HEK293 (cell line): Measurements from ENCODE around the gene FBXL13.
"Not testable (repeated sequence)": the region's sequence is repeated elsewhere in the genome, so short reads cannot be mapped to it uniquely, and the experiment has no call there.

Source experiments
- CTCF ChIA-PET: fragments of 350-600 bp; formaldehyde crosslinking; extraction: SDS; loops from one replicate; lab custom pipeline; 2021; ENCODE audit warnings: antibody characterized with exemption; lab: Yijun Ruan, JAX
- POLR2A ChIA-PET: fragments of 300-600 bp; formaldehyde crosslinking; extraction: SDS; loops from one replicate; lab custom pipeline; 2020; ENCODE audit warnings: antibody characterized with exemption, inconsistent platforms; lab: Yijun Ruan, JAX
- H3K27ac ChIP-seq: fragments of 200-500 bp; sonication (Bioruptor generic); 2 replicates; pipeline ENCODE4 v1.5.1; 2014; ENCODE audit warnings: low read depth, low read length, control low read depth, inconsistent platforms; ENCODE audit errors: extremely low read depth
- H3K36me3 ChIP-seq, 2 experiments: fragments of 200-500 bp in 1 of 2; sonication (Bioruptor generic) in 1 of 2; 1 replicate in 1 of 2; 2 replicates in 1 of 2; pipeline ENCODE4 v1.5.1; 2014 to 2017; ENCODE audit warnings: inconsistent platforms in 2 of 2, low read length in 2 of 2; ENCODE audit not compliant: control insufficient read depth in 2 of 2, insufficient read depth in 1 of 2
- H3K4me1 ChIP-seq: fragments of 200-500 bp; sonication (Bioruptor generic); 2 replicates; pipeline ENCODE4 v1.5.1; 2014; ENCODE audit warnings: mild to moderate bottlenecking, low read length, inconsistent platforms; ENCODE audit not compliant: control insufficient read depth, insufficient read depth
- H3K4me3 ChIP-seq: 2 replicates; pipeline ENCODE4 v1.5.1; 2011; ENCODE audit warnings: low read depth, mild to moderate bottlenecking, control low read depth, low read length, moderate library complexity
- H3K9me3 ChIP-seq: fragments of 200-500 bp; sonication (Bioruptor generic); 2 replicates; pipeline ENCODE4 v1.5.1; 2014; ENCODE audit warnings: low read depth, low read length, inconsistent platforms; ENCODE audit not compliant: control insufficient read depth, insufficient read depth
- GLIS1 ChIP-seq: fragments of 450-650 bp; formaldehyde crosslinking; IDR thresholded peaks from 2 replicates; pipeline ENCODE4 v1.5.1; 2016; ENCODE audit warnings: missing biosample characterization, missing genetic modification characterization
- SALL2 ChIP-seq: fragments of 450-650 bp; formaldehyde crosslinking; IDR thresholded peaks from 2 replicates; pipeline ENCODE4 v1.5.0; 2017; ENCODE audit warnings: missing biosample characterization, mild to moderate bottlenecking, missing genetic modification characterization, borderline replicate concordance
- TCF7L2 ChIP-seq: IDR thresholded peaks from 2 replicates; pipeline ENCODE4 v1.6.1; 2011; ENCODE audit warnings: low read depth, mild to moderate bottlenecking, inconsistent platforms, low read length, moderate library complexity, borderline replicate concordance
- TRIM28 ChIP-seq: IDR thresholded peaks from 2 replicates; pipeline ENCODE4 v1.6.1; 2011; ENCODE audit warnings: low read length, control low read depth, borderline replicate concordance
- ZNF266 ChIP-seq: fragments of 450-650 bp; formaldehyde crosslinking; IDR thresholded peaks from 2 replicates; pipeline ENCODE4 v1.5.1; 2016; ENCODE audit warnings: missing biosample characterization, missing genetic modification characterization, low read depth
- ZNF335 ChIP-seq: fragments of 450-650 bp; formaldehyde crosslinking; conservative IDR thresholded peaks from 2 replicates; pipeline ENCODE4 v1.5.1; 2016; ENCODE audit warnings: missing biosample characterization, missing genetic modification characterization
- ZNF423 ChIP-seq: fragments of 450-650 bp; formaldehyde crosslinking; IDR thresholded peaks from 2 replicates; pipeline ENCODE4 v1.5.1; 2016; ENCODE audit warnings: missing biosample characterization, missing genetic modification characterization
- ZNF510 ChIP-seq: fragments of 450-650 bp; formaldehyde crosslinking; IDR thresholded peaks from 2 replicates; pipeline ENCODE4 v1.5.1; 2018; ENCODE audit warnings: mild to moderate bottlenecking, missing genetic modification characterization, missing biosample characterization; ENCODE audit not compliant: insufficient replicate concordance
- ZNF521 ChIP-seq: fragments of 450-650 bp; formaldehyde crosslinking; IDR thresholded peaks from 2 replicates; pipeline ENCODE4 v1.5.1; 2017; ENCODE audit warnings: missing biosample characterization, mild to moderate bottlenecking, missing genetic modification characterization
- ZNF560 ChIP-seq: fragments of 450-650 bp; formaldehyde crosslinking; IDR thresholded peaks from 2 replicates; pipeline ENCODE4 v1.5.1; 2017; ENCODE audit warnings: missing biosample characterization, missing genetic modification characterization, borderline replicate concordance
- ZNF626 ChIP-seq: fragments of 450-650 bp; sonication (Bioruptor Pico); formaldehyde crosslinking; IDR thresholded peaks from 2 replicates; pipeline ENCODE4 v1.5.1; 2018; ENCODE audit warnings: missing biosample characterization, missing genetic modification characterization, inconsistent platforms
- ZNF629 ChIP-seq: fragments of 450-650 bp; formaldehyde crosslinking; IDR thresholded peaks from 2 replicates; pipeline ENCODE4 v1.5.1; 2017; ENCODE audit warnings: missing biosample characterization, missing genetic modification characterization
- ZNF76 ChIP-seq: fragments of 450-650 bp; formaldehyde crosslinking; IDR thresholded peaks from 2 replicates; pipeline ENCODE4; 2016; ENCODE audit warnings: low read depth, missing biosample characterization, missing genetic modification characterization, borderline replicate concordance
- TF ChIP-seq, protein P1 (sequence below): fragments of 450-650 bp; formaldehyde crosslinking; IDR thresholded peaks from 2 replicates; pipeline ENCODE4 v1.5.1; 2017; ENCODE audit warnings: missing biosample characterization, missing genetic modification characterization
- TF ChIP-seq, protein P2 (sequence below): fragments of 450-650 bp; formaldehyde crosslinking; IDR thresholded peaks from 2 replicates; pipeline ENCODE4 v1.5.1; 2016; ENCODE audit warnings: missing biosample characterization, missing genetic modification characterization
- TF ChIP-seq, protein P3 (sequence below): sonication (generic); formaldehyde crosslinking; IDR thresholded peaks from 2 replicates; pipeline ENCODE4 v1.8.1; 2022; ENCODE audit warnings: mild to moderate bottlenecking, moderate library complexity, missing genetic modification reagents
- TF ChIP-seq, protein P4 (sequence below): fragments of 450-650 bp; formaldehyde crosslinking; IDR thresholded peaks from 2 replicates; pipeline ENCODE4 v1.5.1; 2016; ENCODE audit warnings: missing biosample characterization, missing genetic modification characterization
- TF ChIP-seq, protein P5 (sequence below): fragments of 450-650 bp; formaldehyde crosslinking; IDR thresholded peaks from 2 replicates; pipeline ENCODE4 v1.5.0; 2017; ENCODE audit warnings: missing biosample characterization, missing genetic modification characterization, borderline replicate concordance

FBXL13 gene

DNA sequence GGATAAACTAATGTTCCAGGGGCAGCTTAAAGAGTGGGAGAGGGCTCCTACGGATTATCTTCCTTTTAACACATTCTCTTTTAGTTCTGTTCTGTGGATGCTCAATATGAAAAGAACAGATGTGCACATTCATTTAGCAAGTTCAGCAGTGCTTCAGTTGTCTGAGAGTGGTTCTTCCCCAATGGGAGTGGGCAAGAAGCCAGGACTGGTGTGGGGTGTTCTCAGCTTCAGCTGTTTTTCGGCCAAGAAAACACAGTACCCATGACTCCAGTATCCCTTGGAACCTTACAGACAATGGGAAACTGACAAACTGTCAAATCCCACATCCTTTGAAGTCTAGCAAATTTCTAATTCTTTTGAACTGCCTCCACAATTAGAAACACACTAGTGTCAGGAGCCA is 233.3 kb downstream of the FBXL13 start:
- ChIA-PET CTCF (no interaction called here), POLR2A (no interaction called here)
- no peaks in the 10 kb centered on the region for H3K9me3 ChIP-seq
- no peak overlapping the region for H3K27ac ChIP-seq
- H3K4me1 ChIP-seq: 0 out of 2 replicates have a peak, but pooled peaks cover 3% of the 10 kb centered on the region
- H3K4me3 ChIP-seq: no peak overlapping the region
- no peaks in the 10 kb centered on the region for H3K36me3 ChIP-seq
- TF ChIP-seq ZNF423 (tag by site-specific recombination): no peak
- TF ChIP-seq ZNF266 (tag by site-specific recombination): no peak
- no peak for TF ChIP-seq ZNF335
- TF ChIP-seq ZNF521 (tag by site-specific recombination): no peak
- TF ChIP-seq, protein P1, sequence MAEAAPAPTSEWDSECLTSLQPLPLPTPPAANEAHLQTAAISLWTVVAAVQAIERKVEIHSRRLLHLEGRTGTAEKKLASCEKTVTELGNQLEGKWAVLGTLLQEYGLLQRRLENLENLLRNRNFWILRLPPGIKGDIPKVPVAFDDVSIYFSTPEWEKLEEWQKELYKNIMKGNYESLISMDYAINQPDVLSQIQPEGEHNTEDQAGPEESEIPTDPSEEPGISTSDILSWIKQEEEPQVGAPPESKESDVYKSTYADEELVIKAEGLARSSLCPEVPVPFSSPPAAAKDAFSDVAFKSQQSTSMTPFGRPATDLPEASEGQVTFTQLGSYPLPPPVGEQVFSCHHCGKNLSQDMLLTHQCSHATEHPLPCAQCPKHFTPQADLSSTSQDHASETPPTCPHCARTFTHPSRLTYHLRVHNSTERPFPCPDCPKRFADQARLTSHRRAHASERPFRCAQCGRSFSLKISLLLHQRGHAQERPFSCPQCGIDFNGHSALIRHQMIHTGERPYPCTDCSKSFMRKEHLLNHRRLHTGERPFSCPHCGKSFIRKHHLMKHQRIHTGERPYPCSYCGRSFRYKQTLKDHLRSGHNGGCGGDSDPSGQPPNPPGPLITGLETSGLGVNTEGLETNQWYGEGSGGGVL: no peak
- TF ChIP-seq, all 188 proteins: peak for 0

DNA sequence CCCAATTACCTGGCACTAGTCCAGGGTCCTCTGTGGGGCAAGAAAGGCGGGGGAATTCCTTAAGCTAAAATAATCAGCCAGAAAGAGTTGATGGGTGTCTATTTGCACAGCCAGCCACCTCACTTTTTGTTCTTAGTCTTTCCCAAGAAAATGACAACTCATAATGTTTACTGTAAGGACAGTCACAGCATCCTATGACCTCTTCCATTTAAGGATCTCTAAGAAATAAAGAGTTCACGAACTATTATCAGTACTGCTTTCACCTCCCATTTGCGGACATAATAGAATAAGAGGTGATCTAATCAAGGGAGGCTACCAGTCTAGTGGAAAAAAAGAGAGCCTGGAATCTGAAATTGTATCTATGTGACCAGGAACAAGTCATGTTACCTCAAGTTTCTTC is 234.2 kb downstream of the FBXL13 start:
- Histone ChIP-seq H3K4me3 (no peak overlapping the region), H3K27ac (no peak overlapping the region)
- POLR2A ChIA-PET: no interaction called here

DNA sequence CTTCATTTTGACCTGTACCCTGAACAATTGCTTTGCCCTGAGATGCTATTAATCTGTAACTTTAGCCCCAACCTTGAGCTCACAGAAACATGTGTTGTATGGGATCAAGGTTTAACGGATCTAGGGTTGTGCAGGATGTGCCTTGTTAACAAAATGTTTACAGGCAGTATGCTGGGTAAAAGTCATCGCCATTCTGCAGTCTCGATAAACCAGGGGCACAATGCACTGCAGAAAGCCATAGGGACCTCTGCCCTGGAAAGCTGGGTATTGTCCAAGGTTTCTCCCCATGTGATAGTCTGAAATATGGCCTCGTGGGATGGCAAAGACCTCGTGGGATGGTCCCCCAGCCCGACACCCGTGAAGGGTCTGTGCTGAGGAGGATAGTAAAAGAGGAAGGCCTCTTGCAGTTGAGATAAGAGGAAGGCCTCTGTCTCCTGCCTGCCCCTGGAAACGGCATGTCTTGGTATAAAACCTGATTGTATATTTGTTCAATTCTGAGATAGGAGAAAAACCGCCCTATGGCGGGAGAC is 236.0 kb downstream of the FBXL13 start:
- H3K4me1 ChIP-seq, H3K36me3 ChIP-seq, H3K9me3 ChIP-seq, H3K4me3 ChIP-seq, H3K27ac ChIP-seq, POLR2A ChIA-PET: not testable (repeated sequence)
- CTCF ChIA-PET: interaction anchor here (0.8 kb wide), 1 partner anchor 224 kb away, joined by 3 read pairs; no protein-coding TSS in a partner anchor

More for the DNA sequence above, 234.2 kb downstream of the FBXL13 start:
- Histone ChIP-seq H3K36me3 (no peaks in the 10 kb centered on the region), H3K9me3 (no peaks in the 10 kb centered on the region), H3K4me1 (0 out of 2 replicates have a peak, but pooled peaks cover 3% of the 10 kb centered on the region)
- TF ChIP-seq GLIS1 (tag by site-specific recombination): no peak
- TF ChIP-seq, protein P2, sequence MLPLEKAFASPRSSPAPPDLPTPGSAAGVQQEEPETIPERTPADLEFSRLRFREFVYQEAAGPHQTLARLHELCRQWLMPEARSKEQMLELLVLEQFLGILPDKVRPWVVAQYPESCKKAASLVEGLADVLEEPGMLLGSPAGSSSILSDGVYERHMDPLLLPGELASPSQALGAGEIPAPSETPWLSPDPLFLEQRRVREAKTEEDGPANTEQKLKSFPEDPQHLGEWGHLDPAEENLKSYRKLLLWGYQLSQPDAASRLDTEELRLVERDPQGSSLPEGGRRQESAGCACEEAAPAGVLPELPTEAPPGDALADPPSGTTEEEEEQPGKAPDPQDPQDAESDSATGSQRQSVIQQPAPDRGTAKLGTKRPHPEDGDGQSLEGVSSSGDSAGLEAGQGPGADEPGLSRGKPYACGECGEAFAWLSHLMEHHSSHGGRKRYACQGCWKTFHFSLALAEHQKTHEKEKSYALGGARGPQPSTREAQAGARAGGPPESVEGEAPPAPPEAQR (tag by site-specific recombination): no peak
- CTCF ChIA-PET: no interaction called here

DNA sequence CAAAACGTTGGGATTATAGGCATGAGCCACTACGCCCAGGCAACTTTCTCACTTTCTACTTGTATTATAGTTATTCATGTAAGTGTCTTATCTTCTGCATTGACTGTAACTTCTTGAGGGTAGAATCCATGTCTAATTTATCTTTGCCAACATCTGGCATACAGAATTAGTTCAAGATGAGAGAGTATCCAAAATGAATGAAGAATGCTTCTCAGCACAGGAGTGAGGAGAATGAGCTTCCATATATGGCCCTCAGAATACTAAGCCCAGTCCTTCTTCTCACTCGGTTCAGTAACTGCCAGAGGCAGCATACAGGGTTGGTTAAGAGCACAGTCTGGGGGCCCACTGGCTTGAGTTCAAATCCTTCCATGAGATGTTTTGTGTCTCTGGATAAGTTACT is 236.8 kb downstream of the FBXL13 start:
- H3K4me1 ChIP-seq: 0 out of 2 replicates have a peak, but pooled peaks cover 3% of the 10 kb centered on the region
- ChIA-PET POLR2A (no interaction called here), CTCF (interaction anchor here (0.8 kb wide), 1 partner anchor 225 kb away, joined by 3 read pairs; no protein-coding TSS in a partner anchor)
- no peak overlapping the region for H3K4me3 ChIP-seq
- H3K36me3 ChIP-seq: no peaks in the 10 kb centered on the region
- no peaks in the 10 kb centered on the region for H3K9me3 ChIP-seq
- H3K27ac ChIP-seq: no peak overlapping the region
- TF ChIP-seq, protein P3, sequence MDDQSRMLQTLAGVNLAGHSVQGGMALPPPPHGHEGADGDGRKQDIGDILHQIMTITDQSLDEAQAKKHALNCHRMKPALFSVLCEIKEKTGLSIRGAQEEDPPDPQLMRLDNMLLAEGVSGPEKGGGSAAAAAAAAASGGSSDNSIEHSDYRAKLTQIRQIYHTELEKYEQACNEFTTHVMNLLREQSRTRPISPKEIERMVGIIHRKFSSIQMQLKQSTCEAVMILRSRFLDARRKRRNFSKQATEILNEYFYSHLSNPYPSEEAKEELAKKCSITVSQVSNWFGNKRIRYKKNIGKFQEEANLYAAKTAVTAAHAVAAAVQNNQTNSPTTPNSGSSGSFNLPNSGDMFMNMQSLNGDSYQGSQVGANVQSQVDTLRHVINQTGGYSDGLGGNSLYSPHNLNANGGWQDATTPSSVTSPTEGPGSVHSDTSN (CRISPR knock-in tag): no peak
- TF ChIP-seq, protein P4, sequence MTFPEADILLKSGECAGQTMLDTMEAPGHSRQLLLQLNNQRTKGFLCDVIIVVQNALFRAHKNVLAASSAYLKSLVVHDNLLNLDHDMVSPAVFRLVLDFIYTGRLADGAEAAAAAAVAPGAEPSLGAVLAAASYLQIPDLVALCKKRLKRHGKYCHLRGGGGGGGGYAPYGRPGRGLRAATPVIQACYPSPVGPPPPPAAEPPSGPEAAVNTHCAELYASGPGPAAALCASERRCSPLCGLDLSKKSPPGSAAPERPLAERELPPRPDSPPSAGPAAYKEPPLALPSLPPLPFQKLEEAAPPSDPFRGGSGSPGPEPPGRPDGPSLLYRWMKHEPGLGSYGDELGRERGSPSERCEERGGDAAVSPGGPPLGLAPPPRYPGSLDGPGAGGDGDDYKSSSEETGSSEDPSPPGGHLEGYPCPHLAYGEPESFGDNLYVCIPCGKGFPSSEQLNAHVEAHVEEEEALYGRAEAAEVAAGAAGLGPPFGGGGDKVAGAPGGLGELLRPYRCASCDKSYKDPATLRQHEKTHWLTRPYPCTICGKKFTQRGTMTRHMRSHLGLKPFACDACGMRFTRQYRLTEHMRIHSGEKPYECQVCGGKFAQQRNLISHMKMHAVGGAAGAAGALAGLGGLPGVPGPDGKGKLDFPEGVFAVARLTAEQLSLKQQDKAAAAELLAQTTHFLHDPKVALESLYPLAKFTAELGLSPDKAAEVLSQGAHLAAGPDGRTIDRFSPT (tag by site-specific recombination): no peak
- no peak for TF ChIP-seq ZNF510 (tag by site-specific recombination)
- TF ChIP-seq, protein P5, sequence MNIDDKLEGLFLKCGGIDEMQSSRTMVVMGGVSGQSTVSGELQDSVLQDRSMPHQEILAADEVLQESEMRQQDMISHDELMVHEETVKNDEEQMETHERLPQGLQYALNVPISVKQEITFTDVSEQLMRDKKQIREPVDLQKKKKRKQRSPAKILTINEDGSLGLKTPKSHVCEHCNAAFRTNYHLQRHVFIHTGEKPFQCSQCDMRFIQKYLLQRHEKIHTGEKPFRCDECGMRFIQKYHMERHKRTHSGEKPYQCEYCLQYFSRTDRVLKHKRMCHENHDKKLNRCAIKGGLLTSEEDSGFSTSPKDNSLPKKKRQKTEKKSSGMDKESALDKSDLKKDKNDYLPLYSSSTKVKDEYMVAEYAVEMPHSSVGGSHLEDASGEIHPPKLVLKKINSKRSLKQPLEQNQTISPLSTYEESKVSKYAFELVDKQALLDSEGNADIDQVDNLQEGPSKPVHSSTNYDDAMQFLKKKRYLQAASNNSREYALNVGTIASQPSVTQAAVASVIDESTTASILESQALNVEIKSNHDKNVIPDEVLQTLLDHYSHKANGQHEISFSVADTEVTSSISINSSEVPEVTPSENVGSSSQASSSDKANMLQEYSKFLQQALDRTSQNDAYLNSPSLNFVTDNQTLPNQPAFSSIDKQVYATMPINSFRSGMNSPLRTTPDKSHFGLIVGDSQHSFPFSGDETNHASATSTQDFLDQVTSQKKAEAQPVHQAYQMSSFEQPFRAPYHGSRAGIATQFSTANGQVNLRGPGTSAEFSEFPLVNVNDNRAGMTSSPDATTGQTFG (tag by site-specific recombination): no peak
- no peak for TF ChIP-seq ZNF560 (tag by site-specific recombination)
- TF ChIP-seq TCF7L2: no peak
- no peak for TF ChIP-seq ZNF626 (tag by site-specific recombination)
- TF ChIP-seq SALL2 (tag by site-specific recombination): no peak
- no peak for TF ChIP-seq TRIM28
- no peak for TF ChIP-seq ZNF423 (tag by site-specific recombination)
- TF ChIP-seq ZNF629 (tag by site-specific recombination): no peak
- no peak for TF ChIP-seq ZNF76 (tag by site-specific recombination)
